Hepatocyte (in vitro differentiated cells): ENCODE results near the gene GRK3.

Experiments used
- EZH2 ChIP-seq: fragments of 200-600 bp; sonication (generic); IDR thresholded peaks from 2 replicates; pipeline ENCODE4 v1.6.1; 2016; ENCODE audit warnings: antibody characterized with exemption, mild to moderate bottlenecking, borderline replicate concordance
- TF ChIP-seq, protein P1 (sequence below): fragments of 200-600 bp; sonication (generic); IDR thresholded peaks from 2 replicates; pipeline ENCODE4 v1.5.1; 2016; ENCODE audit warnings: antibody characterized with exemption, mild to moderate bottlenecking; ENCODE audit not compliant: poor library complexity

- TF ChIP-seq, protein P1, sequence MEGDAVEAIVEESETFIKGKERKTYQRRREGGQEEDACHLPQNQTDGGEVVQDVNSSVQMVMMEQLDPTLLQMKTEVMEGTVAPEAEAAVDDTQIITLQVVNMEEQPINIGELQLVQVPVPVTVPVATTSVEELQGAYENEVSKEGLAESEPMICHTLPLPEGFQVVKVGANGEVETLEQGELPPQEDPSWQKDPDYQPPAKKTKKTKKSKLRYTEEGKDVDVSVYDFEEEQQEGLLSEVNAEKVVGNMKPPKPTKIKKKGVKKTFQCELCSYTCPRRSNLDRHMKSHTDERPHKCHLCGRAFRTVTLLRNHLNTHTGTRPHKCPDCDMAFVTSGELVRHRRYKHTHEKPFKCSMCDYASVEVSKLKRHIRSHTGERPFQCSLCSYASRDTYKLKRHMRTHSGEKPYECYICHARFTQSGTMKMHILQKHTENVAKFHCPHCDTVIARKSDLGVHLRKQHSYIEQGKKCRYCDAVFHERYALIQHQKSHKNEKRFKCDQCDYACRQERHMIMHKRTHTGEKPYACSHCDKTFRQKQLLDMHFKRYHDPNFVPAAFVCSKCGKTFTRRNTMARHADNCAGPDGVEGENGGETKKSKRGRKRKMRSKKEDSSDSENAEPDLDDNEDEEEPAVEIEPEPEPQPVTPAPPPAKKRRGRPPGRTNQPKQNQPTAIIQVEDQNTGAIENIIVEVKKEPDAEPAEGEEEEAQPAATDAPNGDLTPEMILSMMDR, result no peak
- no peak for TF ChIP-seq EZH2
Measured at GRCh38 chr22:25722223-25722622, 157.7 kb downstream of the GRK3 start.
